HG03571 (cell line): ENCODE measurements around the gene GABBR2.

Experiments used
- ATAC-seq: cut with Tn5 transposase; IDR thresholded peaks from one replicate; pipeline ENCODE4 v1.9.1; 2021; ENCODE audit not compliant: unreplicated experiment

Gene GABBR2

GRCh38 chr9:98721643-98722042, 12.9 kb upstream of the GABBR2 start:
- ATAC-seq, result no peak

- ATAC-seq, result no peak
Measured at GRCh38 chr9:98720402-98720801, 11.7 kb upstream of the GABBR2 start.

- no peak for ATAC-seq
Measured at GRCh38 chr9:98719055-98719454, 10.3 kb upstream of the GABBR2 start.

- ATAC-seq, result no peak
Measured at GRCh38 chr9:98714833-98715232, 6.1 kb upstream of the GABBR2 start.

GRCh38 chr9:98712987-98713386, 4.3 kb upstream of the GABBR2 start:
- ATAC-seq, result no peak

- no peak for ATAC-seq
Measured at GRCh38 chr9:98709968-98710965, 1.5 kb upstream of the GABBR2 start.

- ATAC-seq, result no peak
Measured at GRCh38 chr9:98708103-98708932, 417 bp downstream of the GABBR2 start.

- ATAC-seq, result no peak
Measured at GRCh38 chr9:98707166-98708102, 1.3 kb downstream of the GABBR2 start.

GRCh38 chr9:98706651-98707165, 2.0 kb downstream of the GABBR2 start:
- no peak for ATAC-seq

- ATAC-seq, result no peak
Measured at GRCh38 chr9:98702835-98703380, 5.8 kb downstream of the GABBR2 start.

- no peak for ATAC-seq
Measured at GRCh38 chr9:98702340-98702739, 6.4 kb downstream of the GABBR2 start.

GRCh38 chr9:98701576-98701975, 7.2 kb downstream of the GABBR2 start:
- ATAC-seq, result no peak

- no peak for ATAC-seq
Measured at GRCh38 chr9:98700801-98701200, 7.9 kb downstream of the GABBR2 start.

GRCh38 chr9:98698856-98699255, 9.9 kb downstream of the GABBR2 start:
- no peak for ATAC-seq

- no peak for ATAC-seq
Measured at GRCh38 chr9:98694943-98695342, 13.8 kb downstream of the GABBR2 start.

- ATAC-seq, result no peak
Measured at GRCh38 chr9:98692392-98692791, 16.3 kb downstream of the GABBR2 start.

- no peak for ATAC-seq
Measured at GRCh38 chr9:98691890-98692289, 16.8 kb downstream of the GABBR2 start.

GRCh38 chr9:98690686-98691085, 18.0 kb downstream of the GABBR2 start:
- ATAC-seq, result no peak

GRCh38 chr9:98688710-98689495, 19.8 kb downstream of the GABBR2 start:
- ATAC-seq, result no peak
